NCI-H69 (cell line): ENCODE results near the gene DPP9.
"Not testable (repeated sequence)": the region's sequence is repeated elsewhere in the genome, so short reads cannot be mapped to it uniquely, and the experiment has no call there.

Source experiments
- DNase-seq: peaks from one replicate; lab custom pipeline; 2025; lab: John Stamatoyannopoulos, UW

Gene DPP9

DNA sequence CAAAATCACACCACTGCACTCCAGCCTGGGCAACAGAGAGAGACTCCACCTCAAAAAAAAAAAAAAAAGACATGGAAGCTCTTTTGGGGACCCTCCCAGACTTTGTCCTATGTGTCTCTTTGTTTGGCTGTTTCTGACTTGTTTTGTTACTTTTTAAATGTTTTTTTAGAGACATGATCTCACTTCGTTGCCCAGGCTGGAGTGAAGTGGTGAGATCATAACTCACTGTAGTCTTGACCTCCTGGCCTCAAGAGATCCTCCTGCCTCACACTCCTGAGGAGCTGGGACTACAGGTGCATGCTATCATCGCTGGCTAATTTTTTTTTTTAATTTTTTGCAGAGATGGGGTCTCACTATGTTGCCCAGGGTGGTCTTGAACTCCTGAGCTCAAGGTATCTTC, 16.4 kb upstream of the DPP9 start:
- DNase-seq, result no peak

DNA sequence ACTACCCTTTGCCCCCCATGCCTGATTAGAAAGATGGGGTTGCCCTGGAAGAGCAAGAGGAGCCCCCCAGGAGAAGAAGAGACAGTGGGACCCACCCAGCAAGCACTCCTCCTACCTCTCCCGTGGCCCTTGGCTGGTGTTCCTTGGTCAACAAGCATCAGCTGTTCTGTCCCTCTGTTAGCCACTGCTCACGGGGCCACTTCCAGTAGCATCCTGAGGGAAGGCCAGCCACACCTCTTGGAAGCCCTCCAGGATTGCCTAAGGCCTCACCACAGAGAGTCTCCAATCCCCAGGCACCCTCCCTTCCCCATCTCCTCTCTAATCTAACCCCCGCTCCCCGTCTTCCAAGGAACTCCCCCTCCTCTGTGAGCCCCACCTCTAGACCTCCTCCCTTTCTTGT, 15.1 kb upstream of the DPP9 start:
- DNase-seq, result peak; percentile 91

DNA sequence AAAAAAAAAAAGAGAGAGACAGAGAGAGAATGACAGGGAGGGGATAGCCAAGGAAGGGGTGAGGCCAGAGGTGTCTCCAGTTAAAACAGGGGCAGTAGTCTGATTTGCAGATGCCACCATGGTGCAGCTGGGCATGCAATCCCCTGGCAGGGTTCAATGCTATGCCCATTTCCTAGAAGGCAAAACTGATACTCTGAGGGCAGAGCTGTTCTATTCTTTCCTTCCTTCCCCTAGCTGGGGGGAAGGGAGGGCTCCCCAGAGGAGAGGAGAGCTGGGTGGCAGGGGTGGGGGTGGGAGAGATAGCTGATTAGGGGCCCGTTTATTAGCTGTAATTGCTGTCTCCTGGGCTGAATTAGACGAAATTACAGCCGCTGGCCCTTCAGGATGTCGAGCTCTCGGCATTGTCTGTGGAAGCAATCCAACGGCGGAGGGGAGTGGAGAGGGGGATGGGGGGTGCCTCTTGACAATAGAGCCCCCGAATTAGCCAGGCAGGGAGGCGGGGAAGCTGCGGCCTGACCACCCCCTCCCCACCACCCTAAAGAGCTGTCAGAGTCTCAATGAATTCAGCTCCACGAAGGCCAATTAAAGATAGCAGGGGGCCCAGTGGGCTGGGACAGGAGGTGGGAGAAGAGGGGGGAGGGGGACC, 14.4 kb upstream of the DPP9 start:
- DNase-seq, result peak; percentile 96

DNA sequence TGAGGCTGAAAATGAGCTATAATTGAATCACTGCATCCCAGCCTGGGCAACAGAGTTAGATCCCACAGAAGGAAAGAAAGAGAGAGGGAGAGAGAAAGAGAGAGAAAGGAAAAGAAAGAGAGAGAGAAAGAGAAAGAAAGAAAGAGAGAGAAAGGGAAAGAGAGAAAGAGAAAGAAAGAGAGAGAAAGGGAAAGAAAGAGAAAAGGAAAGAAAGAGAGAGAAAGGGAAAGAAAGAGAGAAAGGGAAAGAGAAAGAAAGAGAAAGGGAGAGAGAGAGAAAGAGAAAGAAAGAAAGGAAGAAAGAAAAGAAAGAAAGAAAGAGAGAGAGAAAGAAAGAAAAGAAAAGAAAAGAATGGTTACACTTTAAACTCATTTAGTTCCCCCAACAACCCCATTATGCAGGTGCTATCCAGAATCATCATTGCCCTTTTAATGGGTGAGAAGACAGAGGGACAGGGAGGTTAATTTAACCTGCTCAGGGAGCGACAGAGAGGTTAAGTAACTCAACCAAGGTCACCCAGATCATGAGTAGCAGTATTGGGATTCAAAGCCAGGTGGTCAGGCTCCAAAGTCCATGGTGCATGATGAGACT, 10.2 kb upstream of the DPP9 start:
- DNase-seq, result no peak

DNA sequence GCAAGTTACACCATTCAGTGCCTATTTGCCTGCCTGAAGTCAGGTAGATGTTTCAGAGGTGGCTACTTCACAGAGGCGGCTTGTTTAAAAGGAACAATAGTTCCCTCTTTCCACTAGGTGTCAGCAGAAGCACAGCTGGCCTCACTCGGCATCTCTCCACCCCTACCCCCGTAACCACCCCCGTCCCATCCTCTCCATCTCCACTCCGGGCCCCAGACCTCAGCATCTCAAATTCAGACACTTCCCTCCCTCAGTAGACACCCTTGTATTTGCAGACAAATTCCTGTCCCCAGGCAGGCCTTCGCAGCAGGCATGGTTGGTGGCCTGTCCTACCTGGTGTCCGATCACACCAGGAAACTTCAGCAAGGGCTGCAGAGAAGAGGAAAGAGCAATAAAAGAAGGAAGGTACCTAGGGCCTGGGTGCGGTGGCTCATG, 9.1 kb upstream of the DPP9 start:
- DNase-seq, result peak; percentile 90

DNA sequence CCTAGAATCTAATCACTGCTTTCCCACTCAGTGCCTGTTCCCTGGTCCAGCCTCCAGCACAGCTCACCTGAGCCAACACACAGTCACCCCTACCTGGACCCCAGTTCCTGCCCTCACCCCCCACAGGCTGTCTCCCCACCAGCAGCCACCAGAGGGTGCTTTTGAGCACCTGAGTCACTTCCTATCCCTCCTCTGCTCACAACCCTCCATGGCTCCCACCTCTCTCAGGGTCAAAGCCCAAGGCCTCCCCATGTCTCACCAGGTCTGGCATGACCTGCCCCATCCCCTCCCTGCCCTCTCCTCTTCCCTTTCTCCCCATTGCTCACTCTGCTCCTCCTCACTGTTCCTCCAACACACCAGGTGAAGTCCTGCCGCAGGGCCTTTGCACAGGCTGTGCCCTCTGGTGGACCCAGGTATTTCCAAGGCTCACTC, 7.1 kb upstream of the DPP9 start:
- DNase-seq, result peak; percentile 61

DNA sequence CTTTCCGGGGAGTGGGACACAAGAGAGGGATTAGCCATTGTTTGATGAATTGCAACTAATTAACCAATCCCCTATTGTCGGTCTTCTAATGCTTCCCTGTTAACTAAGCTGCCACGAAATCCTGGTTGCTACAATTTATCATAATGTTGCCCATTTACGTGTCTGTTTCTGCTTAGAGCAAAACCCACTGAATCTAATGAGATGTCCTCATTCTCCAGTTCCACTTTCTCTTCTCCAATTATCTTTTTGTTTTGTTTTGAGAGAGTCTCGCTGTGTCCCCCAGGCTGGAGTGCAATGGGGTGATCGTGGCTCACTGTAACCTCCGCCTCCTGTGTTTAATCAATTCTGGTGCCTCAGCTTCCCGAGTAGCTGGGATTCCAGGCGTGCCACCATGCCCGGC, 5.2 kb upstream of the DPP9 start:
- DNase-seq, result no peak

DNA sequence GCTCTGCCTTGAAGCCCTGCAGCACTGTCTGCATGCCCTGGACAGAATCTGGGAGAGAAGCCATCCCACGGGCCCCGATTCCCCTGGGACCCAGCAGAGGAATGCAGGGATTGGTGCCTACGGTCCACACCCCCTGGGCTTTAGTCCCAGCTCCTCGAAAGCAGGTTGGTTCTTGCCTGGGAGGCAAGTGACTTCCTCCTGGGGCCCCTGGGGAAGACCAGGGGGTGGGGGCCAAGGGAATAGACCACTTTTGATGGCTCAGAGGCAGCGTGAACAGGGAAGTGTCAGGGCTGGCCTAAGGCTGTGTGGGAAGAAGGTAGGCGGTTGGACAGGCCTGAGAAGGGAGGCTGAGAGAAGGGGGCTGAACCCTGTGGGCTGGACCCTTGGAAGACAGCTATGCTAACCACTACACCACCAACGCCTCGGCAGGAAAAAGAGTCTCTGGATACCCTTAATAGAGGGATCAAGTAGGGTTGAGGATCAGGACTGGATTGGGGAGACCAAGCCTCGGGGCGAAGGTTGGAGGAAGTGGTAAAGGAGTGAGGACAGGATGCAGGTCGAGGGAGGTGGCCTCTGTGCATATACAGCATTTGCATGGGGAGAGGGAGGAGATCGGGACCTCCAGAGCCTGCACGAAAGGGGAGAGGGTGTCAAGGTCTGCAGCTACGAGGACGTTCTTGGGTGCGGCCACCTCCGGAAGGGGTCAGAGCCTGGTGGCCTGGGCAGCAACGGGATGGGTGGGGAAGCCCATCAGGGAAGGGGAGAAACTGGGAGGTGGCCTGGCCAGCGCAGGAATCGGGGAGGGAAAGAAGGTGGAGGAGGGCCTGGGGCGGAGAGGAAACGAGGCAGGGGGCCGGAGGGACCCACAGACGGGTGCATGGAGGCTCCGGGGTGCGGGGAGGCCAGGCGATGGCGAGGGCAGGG, 709 bp downstream of the DPP9 start:
- peak; percentile 47 for DNase-seq

DNA sequence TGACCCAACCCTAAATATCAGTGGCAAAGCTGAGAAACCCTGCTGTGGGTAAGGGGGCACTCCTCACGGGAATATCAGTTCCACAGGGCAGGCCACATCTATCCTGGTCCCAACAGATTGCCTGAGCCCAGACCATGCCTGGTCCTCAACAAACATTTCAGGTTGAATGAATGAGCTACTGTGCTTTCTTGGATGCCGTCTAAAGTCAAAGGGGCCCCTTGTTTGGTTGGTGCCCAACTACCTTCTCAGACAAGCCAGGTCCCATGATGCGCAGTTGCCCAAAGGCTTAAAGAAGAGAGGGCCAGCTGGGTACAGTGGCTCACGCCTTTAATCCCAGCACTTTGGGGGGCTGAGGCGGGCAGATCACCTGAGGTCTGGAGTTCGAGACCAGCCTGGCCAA, 2.4 kb downstream of the DPP9 start:
- DNase-seq, result no peak

DNA sequence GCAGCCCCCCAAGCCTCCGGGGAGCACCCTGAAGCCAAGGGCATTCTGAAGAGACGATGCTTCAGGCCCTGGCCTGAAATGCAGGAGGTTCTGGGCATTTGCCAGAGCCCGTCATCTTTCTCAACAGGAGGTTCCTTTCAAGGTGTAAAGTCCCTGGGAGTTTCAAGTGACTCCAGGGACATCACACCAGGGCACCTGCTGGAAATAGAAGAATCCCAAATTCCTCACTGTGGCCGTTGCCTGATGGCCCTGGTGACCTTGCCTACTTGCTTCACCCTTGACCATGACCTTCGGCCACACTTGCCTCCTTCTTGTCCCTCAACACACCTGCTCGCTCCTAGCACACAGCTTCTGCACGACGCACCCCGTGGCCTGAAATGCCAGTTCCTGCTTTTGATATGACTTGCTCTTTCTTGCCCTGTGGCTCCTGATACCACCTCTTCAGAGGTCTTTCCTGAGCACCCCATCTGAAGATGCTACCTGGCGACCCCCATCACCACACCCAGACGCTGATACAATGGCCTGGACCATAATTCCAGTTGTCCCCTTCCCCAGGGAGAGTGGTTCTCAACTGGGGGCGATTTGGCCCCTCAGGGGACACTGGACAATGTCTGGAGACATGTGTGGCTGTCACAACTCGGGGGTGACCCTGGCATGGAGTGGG, 3.5 kb downstream of the DPP9 start:
- DNase-seq, result no peak

DNA sequence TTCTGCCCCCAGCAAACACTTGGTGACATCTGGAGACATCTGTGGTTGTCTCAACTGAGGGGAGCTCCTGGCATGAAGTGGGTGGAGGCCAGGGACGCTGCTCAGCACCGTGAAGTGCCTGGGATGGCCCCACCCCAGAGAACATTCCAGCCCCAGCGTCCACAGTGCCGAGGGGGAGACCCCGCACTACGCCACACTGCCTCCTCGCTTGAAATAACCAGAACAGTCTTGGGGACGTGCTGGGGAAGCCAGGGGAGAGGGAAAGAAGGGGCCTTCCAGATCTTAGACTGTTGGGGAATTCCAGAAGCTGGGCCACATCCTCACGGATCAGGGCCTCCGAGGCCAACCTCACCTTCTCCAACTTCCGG, 4.2 kb downstream of the DPP9 start:
- no peak for DNase-seq

DNA sequence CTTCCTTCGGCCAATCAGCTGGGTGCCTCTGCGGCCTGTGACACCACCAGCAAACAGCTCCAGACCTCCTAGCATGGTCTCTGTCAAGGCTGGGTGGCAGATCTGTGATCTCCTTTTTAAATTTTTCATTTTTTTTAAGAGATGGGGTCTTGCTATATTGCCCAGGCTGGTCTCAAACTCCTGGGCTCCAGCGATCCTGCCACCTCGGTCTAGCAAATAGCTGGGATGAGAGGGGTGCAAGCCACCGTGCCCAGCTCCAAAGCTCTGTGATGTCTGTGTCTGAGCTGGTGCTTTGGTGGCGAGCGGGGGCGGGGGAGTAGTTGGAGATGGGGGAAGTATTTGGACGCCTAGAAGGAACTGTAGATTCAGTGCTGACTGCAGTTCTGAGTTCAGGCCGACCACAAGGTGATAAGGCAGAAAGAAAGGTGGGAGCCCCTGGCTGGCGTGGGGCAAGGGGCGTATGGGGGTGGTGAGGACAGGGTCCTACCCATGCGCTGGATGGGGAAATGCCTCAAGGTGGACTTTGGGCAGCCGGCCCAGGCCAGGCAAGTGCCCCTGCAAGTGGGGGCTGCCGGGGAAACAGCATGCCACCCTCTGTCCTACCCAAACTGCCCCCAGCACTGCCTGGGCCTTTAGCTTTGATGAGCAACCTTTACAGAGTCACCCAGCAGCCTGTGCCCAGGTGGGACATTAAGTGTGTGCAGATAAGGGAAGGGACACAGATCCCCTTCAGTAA, 5.5 kb downstream of the DPP9 start:
- DNase-seq, result no peak

DNA sequence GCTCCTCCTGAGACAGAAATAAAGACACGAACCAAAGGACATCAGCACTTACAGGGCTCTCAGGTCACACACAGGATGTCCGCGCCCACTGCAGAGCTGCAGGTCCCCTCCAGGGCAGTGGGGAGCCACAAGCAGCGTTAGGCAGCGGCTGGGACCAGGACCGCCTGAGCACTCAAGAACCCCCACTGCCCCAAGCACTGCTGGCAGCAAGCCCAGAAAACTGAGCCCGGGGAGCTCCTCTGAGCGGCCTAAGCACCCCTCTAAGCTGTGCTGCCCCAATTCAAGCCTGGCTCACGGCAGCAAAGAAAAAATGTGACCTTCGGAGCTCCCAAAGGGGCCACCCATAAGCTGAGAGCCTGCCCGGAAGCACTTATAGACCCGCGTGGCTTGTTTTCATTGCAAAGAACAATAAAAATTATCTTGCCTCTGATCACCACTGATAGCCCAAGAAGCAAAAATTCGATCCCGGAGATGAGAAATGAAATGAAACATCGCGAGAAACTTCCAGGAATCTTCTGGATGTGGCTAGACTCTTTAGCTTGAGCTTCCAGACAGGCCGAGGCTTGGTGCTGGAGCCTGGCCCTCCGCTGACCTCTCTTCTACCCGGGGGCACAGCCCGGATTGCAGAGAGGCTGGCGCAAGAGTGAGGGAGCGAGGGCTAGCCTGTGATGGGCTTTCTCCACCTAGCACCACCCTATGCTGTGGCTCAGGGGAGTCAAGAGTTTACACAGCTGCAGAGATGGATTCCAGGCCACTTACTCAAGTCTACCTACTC, 6.3 kb downstream of the DPP9 start:
- no peak for DNase-seq

DNA sequence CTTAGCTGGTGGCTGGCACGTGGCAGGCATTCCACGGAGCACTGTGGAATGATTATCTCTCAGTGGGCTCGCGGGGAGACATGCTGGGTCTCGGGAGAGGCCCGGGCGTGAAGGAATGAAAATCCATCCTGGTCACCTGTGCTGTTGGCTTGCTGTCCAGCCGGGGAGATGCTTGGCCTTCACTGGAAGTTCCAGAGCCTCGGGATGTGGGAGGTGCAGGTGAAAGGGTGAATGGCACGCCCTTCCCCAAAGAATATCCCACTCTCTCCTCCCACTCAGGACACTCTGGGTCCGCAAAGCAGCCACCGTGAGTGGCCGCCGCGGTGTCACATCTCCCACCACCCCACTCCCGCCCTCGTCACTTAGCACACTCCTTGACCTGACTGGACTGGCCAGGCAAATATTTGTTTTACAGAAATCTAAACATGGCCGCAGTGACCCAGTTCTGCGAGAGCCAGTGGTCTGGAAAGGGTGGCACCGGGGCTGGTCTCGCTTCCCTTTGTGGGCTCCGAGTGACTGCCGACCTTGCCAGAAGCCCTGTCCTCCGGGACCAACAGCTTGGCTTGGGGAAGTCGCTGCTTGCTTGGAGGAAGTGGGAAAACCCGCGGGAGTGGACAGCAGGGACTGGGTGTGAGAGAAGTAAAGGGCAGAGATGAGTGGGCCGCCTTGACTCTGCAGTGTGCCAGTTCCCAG, 8.0 kb downstream of the DPP9 start:
- no peak for DNase-seq

DNA sequence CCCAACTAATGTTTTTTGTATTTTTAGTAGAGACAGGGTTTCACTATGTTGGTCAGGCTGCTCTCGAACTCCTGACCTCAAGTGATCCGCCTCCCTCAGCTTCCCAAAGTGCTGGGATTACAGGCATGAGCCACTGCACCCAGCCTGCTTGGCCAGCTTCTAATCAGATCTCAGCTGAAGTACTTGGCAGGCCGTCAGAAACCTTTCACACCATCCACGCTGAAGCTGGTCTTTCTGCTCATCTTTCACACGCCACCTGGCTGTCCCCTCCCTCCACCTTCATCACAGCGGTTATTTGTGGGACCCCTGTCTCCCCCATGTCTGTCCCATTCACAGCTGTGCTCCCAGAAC, 8.5 kb downstream of the DPP9 start:
- not testable (repeated sequence) for DNase-seq

DNA sequence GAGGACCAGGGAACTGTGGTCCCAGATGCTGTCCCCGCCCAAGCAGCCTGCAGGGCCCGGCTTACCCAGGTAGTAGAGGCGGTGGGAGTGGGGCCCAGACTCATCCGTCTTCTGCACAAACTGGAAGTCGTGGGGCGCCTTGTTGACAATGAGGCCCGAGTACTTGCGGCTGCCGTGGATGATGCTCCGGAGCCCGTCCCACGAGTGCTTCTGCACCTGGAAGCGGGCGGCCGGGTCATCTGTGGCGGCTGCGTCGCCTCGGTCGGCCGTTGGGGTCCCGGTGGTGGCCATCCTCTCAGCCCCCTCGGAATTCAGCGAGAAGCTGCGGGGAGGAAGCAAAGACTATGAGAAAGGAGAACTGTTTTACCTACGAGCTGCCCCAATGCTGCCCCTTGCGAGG, 9.6 kb downstream of the DPP9 start:
- no peak for DNase-seq

DNA sequence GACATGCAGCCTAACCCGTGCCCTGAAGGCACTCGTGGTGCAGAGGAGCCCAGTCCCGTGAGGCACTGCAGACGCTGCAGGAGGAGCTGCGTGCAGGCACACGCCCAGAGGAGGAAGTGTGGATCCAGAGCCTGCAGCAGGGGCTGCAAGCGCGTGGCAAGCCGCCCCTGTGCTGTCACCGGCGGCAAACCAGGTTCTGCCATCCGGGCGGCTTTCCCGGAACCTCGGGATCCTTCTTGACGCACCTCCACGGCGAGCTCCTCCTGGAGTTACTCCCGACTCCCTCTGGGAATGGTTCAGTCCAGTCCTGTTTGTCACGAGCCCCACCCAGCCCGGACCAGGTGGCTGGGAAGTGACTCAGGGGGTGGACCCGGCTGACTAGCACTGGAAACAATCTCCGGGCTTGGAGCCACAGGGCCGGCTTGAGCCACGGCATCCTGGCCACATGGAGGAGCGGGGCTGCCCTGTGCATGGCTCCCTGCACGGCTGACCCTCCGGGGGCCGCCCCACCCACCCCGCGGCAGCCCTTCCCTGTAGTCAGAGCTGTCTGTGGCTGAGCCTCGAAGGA, 10.2 kb downstream of the DPP9 start:
- DNase-seq, result no peak

DNA sequence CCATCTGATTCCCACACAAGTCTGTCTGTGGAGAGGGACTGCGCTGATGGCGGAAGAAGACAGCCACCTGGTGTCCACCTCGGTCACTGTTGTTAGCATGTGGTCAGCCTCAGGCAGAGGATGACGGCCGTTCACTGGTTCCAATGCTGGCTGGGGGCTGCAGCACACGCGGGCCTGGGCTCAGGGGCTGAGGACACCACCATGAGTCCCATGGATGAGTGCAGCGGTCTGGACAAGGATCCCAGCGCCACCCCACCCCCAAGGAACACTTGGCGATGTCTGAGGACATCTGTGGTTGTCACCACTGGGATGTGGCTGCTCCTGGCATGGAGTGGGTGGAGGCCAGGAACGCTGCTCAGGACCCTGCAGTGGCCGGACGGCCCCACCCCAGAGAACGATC, 10.9 kb downstream of the DPP9 start:
- no peak for DNase-seq

DNA sequence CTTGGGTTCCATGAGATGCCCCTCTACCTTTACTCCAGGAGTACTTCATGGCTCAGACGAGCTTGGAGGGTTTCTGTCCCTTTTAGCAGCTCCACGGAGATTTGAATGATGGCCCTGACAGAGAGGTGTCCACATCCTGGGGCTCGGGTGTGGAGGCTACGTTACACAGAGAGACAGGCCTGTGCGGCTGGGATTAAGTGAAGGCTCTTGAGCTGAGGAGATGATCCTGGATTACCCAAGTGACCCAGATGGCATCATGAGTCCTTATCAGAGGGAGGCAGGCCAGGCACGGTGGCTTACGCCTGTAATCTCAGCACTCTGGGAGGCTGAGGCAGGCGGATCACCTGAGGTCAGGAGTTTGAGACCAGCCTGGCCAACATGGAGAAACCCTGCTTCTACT, 12.4 kb downstream of the DPP9 start:
- no peak for DNase-seq

DNA sequence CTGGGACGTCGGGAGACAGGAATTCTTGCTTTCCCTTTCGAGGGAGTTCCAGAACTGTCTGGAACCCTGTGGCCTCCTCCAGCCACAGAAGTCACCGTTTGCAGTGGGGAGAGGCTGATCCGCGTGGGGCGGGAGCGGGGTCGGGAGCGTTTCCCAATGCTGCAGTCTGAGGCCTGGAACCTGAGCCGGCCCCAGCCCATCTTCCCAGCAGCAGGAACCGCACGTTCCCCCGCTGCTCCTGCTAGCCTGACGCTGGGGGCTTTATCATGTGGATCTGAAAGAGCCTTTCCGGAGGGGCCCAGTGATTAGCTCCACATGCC, 13.4 kb downstream of the DPP9 start:
- no peak for DNase-seq
